Stimulated activated CD4-positive, alpha-beta T cell treated with anti-CD3 and anti-CD28 coated beads, Interleukin-12 subunit alpha, Interleukin-12 subunit beta, amount 100 ng/mL, for 24 hours (primary cell): ENCODE results near the gene ARHGAP1.

Experiments
- DNase-seq, 2 experiments: peaks; one replicate each; pipeline ENCODE4 v3.0.0-alpha.2; 2020; ENCODE audit warnings: low read depth in 2 of 2

ARHGAP1 gene

DNA sequence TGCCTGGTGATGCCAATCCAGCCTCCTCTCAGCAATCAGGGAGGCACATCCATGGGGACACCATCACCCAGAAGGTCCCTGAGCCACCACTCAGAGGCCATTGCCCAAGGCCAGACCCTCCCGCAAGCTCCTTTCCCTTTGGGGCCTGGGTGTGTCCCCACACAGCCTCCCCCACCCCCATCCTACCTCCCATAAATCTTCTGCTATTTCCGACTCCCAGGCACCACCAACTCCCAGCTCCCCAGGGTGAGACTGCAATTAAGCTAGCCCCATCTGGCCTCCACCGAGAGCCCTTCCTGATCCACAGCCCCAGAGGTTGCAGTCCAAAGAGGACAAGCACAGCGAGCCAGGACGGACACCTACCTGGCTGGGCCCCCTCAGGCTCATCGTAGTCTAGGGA lies 6.3 kb downstream of the ARHGAP1 start:
- DNase-seq = no peak

GRCh38 chr11:46693597-46694012 lies 6.8 kb downstream of the ARHGAP1 start:
- DNase-seq = no peak

DNA sequence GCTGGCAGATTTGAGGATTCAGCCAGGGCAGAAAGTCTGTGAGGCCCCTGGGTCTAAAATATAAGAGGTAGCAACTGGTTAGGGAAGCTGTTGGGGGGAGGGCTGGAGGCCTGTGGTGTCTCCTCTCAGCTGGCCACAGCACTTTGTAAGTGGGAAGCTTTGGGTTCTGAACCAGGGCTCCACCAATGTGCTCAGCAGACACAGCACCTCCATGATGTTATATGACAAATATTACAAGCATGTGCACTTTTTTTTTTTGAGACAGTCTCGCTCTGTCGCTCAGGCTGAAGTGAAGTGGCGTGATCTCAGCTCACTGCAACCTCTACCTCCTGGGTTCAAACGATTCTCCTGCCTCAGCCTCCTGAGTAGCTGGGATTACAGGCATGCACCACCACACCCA lies 8.0 kb downstream of the ARHGAP1 start:
- DNase-seq = no peak

DNA sequence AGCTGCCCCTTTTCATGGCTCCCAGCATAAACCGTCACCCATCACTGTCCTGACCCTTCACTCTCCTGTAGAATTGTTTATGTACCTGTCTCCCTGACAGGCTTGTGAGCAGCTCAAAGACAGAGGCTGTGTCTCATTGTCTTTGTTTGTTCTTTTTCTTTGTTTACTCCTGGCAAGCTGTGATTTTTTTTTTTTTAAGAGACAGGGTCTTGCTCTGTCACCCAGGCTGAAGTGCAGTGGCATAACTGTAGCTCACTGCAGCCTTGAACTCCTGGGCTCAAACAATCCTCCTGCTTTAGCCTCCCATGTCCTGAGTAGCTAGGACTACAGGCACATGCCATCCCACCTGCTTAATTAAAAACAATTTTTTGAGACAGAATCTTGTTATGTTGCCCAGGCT lies 9.7 kb downstream of the ARHGAP1 start:
- DNase-seq = no peak

- DNase-seq = no peak
Observed at GRCh38 chr11:46686886-46687795, 13.3 kb downstream of the ARHGAP1 start.

DNA sequence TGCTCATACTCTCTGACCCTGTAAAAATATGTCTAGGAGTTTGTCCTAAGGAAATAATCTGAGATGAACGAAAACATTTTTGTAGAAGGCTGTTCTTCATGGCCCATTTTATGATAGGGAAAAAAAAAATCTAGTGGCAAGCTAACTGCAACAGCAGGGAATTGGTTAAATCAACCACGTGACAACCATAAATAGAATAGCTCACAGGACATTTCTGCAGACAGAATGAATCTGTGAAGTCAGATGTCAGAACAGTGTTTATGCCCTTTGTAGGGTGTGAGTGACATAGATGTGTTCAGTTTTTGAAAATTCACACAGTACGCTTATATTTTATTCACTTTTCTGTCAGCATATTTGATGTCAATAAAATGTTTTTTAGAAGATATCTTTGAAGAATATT lies 16.1 kb downstream of the ARHGAP1 start:
- DNase-seq = no peak

- DNase-seq = no peak
Observed at GRCh38 chr11:46682773-46683752, 17.4 kb downstream of the ARHGAP1 start.

DNA sequence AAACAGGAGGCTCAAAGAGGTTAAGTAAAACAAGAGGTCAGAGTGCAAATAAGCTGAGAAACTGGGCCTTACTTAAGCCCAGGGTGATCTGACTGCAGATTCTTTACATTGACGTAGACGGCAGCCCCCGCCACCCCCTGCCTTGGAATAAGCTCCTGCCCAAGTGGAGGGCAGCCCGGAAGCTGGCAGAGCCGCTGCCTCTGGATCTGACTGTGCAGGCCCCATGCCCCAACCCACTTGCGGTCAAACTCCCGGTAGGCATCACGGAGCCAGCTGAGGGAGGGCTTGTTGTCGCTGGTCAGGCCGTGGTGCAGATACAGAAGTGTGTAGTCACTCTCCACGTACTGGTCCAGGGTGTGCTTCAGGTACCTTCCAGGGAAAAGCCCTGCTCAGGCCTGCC lies 18.6 kb downstream of the ARHGAP1 start:
- DNase-seq = no peak

DNA sequence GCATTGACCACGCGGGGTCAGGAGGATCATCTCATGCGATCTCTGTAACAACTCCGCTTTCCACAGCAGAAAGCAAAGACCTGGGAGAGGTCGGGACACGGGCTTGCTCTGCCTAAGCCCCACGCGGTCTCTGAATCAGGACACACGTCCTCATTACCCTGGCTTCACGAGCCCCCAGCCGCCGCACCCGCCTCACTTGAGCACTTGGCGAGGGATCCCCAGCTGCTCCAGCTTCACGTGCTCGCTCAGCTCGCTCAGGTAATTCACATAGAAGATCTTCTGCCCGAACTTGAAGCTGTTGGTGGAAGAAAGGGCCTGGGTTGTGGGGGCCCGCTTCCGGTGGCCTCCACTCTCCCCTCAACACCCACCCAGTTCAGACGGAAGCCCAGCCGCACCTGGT lies 19.6 kb downstream of the ARHGAP1 start:
- no peak for DNase-seq

DNA sequence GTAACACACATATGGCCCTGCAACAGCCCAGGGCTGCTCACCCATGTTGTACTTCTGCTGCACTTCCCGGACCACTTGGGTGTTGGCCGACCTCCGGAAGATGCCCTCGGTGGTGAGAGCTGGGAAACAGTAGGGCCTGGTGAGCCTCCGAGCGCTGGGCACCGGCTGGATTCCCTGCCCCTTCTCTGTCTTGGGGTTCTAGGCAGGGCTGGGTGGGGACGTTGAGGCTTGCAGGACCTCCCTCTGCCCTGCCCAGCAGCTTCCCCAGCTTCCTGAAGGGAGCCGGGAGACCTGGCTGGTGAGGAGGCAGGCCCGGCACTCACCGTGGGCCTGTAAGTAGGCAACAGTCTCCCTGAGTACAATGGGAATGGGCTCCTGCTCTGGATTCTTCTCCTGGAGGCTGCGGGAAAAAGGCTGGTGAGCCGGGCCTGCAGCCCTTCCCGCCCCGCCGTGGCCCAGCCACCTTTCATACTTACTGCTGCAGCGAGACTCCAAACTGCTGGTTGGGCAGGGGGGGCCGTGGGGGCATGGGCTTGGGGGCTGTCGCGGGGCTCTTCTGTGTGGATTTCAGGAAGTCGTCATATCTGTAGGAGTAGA lies 20.2 kb downstream of the ARHGAP1 start:
- DNase-seq = no peak

GRCh38 chr11:46679241-46680163 lies 20.9 kb downstream of the ARHGAP1 start:
- no peak for DNase-seq

- no peak for DNase-seq
Observed at GRCh38 chr11:46678741-46679130, 21.7 kb downstream of the ARHGAP1 start.

- no peak for DNase-seq
Observed at GRCh38 chr11:46677991-46678740, 22.3 kb downstream of the ARHGAP1 start.

DNA sequence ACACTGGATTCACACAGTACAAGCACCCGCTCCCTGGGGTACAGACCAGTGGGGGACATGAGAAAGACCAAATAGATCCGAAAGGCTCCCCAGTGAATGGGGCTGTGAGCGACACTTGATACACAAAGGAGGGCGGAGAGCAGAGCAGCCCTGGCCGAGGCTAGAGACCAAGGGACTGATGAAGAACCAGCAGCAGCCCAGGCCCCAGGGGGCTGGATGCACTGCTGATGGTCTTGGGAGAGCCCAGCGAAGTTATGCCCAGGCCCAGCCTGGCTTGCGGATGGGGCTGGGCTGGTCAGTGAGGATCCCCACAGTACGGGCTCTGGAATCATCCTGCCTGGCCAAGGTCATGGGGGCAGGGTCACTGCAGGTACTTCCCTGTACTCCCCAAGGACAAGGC lies 23.2 kb downstream of the ARHGAP1 start:
- no peak for DNase-seq

GRCh38 chr11:46676436-46677158 lies 23.8 kb downstream of the ARHGAP1 start:
- DNase-seq = no peak

- DNase-seq = no peak
Observed at GRCh38 chr11:46675949-46676348, 24.5 kb downstream of the ARHGAP1 start.

DNA sequence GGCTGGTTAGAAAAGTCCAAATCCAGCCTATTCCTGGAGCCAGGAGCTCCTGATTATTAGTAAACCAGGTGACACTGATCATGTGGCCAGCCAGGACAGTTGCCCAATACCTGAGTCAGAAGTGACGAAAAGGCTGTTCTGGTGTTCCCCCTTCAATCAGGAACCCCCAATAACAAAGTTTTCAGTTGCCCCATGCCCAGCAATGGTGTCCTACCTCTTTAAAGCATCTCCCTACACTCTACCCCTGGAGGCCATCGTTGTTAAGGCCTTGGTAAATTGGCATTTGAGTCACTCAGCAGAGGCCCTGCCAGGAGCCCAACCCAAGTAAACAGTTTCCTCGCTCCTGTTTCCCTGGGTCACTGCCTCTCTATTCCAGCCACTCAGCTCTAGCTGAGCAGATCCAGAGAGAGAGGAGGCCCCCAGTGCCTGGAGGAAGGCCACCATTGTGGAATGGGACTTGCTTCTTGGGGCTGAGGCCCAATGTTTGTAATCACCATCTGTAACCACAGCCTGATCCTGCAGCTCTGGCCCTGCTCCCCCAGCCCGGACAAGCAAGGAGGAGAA lies 25.0 kb downstream of the ARHGAP1 start:
- no peak for DNase-seq

- no peak for DNase-seq
Observed at GRCh38 chr11:46674463-46675287, 25.7 kb downstream of the ARHGAP1 start.
